GM18907 (cell line): ENCODE measurements around the gene SPOUT1.
"Not testable (repeated sequence)": the region's sequence is repeated elsewhere in the genome, so short reads cannot be mapped to it uniquely, and the experiment has no call there.

Experiments used
- ATAC-seq: cut with Tn5 transposase; IDR thresholded peaks from one replicate; pipeline ENCODE4 v1.9.1; 2021; ENCODE audit warnings: mild to moderate bottlenecking, moderate library complexity; ENCODE audit not compliant: unreplicated experiment

SPOUT1 gene, protein sequence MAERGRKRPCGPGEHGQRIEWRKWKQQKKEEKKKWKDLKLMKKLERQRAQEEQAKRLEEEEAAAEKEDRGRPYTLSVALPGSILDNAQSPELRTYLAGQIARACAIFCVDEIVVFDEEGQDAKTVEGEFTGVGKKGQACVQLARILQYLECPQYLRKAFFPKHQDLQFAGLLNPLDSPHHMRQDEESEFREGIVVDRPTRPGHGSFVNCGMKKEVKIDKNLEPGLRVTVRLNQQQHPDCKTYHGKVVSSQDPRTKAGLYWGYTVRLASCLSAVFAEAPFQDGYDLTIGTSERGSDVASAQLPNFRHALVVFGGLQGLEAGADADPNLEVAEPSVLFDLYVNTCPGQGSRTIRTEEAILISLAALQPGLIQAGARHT

DNA sequence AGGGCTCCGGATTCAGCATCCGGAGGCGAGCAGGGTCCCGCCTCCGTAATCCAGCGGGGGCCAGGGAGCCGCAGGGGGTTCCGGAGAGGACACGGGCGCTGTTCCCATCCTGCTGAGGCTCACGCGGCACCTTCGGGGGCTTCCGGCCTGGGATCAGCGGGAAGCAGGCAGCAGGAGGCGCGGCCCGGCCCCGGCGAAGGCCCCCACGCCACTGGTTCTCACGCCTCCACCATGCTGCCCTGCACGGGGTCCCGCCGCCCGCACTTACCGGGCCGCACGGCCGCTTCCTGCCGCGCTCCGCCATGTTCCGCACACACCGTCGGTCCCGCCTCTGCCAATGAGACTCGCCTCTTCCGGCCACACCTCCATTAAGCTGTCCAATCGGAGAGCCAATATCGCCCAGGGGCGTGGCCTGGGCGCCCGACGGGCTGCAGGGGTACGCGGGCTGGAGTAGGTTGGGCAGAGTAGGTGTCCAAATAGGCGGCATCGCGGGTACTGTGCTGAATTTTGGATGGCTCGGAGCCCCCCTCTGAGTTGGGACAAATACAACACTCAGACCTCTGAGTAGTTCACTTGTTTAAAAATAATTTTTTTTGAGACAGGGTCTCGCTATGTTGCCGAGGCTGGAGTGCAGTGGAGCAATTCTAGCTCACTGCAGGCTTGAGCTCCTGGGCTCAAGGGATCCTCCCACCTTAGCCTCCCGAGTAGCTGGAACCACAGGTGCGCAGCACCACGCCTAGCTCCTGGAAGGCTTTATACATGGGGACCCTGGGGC is at the start of gene SPOUT1:
Gene SPOUT1, minus strand, starts transcription at position 318 of the 775 bp plus-strand sequence. Its CDS starts 14 bp downstream, at position 304.
- peak; percentile 95 for ATAC-seq

DNA sequence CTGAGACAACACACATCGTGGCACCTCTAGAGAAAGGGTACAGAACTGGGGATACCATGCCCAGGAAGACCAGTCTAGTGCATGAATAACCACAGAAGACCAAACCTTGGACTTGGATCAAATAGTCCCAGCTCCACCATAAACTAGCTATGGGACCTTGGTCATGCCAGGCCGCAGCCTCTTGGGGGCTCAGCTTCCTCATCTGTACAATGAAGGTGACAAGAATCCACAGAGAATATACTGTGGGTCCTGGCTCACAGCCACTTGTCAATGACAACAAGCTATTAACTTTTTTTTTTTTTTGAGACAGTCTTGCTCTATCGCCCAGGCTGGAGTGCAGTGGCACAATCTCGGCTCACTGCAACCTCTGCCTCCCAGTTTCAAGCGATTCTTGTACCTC is 48.3 kb upstream of the SPOUT1 start:
- ATAC-seq = no peak

DNA sequence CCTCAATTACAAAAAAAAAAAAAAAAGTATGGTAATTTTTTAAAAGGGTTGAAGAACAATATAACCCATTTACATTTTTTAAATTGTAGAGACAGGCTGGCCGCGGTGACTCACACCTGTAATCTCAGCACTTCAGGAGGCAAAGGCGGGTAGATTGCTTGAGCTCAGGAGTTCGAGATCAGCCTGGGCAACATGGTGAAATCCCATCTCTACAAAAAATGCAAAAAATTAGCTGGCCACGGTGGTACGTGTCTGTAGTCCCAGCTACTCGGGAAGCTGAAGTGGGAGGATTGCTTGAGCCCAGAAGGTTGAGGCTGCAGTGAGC is 41.3 kb upstream of the SPOUT1 start:
- ATAC-seq = not testable (repeated sequence)

DNA sequence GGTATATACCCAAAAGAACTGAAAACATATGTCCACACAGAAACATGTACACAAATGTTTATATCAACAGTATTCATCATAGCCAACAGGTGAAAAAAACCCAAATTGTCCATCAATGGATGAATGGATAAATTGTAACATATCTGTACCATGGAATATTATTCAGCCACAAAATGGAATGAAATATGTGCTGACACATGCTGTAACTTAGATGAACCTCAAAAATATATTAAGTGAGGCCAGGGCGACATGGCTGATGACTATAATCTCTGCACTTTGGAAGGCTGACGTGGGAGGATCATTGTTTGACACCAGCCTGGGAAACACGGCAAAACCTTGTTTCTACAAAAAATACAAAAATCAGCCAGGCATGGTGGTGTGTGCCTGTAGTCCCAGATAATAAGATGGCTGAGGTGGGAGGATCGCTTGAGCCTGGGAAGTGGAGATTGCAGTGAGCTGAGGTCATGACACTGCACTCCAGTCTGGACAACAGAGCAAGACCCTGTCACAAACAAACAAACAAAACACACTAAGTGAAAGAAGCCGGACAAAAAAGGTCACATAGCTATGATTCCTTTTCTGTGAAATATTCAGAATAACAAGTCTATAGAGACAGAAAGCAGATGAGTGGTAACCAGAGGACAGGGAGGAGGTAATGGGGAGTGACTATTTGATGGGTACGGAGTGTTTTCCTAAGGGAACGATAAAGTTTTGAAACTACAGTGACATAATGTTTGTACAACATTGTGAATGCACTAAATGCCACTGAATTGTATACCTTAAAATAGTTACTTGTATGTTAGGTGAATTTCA is 40.7 kb upstream of the SPOUT1 start:
- no peak for ATAC-seq

DNA sequence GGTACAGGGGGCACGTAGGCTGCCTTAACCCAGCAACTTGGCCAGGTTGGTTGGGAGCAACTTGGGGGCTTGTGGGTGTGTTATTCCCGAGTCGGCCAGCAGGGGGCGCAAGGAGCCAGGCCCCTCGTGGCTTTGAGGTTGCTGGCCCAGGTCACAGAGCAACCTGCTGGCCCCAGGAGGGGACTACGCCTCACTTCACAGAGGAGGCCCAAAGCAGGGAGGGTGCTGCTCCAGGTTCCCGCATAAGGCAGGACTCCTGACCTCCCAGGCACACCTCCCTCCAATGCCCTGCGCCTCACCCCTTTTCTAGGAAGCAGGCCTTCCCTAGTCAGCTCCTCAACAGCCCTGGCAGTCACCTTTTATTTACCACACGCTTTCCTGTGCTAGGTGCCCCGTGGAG is 34.1 kb upstream of the SPOUT1 start:
- ATAC-seq = peak; percentile 56

DNA sequence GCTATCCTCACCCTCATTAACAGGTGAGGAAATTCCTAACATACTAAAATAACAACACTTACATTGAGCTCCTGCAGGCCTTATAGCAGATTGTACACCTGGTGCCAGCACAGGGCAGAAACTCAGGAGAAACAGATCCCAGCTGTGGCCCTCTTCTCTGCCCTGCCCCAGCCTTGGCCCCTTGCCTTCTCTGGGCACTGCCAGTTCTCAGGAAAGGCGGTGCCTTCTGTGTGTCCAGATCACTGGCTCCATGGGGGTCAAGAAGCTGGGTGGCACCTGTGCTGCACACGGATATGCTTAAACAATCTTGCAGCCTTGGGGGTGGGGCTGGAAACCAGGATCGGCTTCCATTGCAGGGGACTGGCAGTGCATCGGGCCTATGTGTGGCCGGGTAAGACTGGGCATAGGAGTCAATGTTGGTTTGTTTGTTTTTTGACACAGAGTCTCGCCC is 32.8 kb upstream of the SPOUT1 start:
- no peak for ATAC-seq

DNA sequence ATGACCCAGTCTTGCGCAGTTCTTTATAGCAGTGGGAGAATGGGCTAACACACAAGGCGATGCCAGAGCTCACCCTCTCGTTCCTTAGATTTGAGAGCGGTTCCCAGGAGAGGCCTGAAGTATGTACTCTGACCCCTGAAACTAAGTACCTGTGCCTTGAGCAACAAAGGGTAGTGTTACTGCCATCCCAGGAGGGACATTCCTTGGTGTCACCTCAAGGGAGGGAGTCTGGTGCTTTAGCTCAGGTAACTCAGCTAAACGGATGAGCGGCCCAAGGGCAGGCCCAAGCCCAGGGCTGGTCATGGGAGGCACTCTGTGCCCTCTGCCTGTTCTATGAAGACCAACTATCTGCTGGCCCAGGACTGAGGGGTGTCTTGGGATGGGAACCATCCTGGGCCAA is 31.9 kb upstream of the SPOUT1 start:
- no peak for ATAC-seq

DNA sequence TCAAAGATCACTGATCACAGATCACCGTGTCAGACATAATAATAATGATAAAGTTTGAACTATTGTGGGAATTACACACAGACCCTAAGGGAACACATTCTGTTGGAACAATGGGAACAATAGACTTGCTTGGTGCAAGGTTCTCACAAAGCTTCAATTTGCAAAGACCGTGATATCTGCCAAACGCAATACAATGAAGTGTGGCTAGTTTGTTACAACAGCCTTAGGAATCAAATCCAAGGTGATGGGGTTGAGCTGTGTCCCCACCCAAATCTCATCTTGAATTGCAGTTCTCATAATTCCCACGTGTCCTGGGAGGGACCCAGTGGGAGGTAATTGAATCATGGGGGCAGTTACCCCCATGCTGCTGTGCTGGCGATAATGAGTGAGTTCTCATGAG is 31.3 kb upstream of the SPOUT1 start:
- ATAC-seq = no peak

DNA sequence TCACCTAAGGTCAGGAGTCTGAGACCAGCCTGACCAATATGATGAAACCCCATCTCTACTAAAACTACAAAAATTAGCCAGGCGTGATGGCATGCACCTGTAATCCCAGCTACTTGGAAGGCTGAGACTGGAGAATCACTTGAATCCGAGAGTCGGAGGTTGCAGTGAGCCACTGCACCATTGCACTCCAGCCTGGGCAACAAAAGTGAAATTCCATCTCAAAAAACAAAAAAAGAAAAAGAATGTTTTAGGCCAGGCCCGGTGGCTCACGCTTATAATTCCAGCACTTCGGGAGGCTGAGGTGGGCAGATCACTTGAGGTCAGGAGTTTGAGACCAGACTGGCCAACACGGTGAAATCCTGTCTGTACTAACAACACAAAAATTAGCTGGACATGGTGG is 28.9 kb upstream of the SPOUT1 start:
- not testable (repeated sequence) for ATAC-seq

DNA sequence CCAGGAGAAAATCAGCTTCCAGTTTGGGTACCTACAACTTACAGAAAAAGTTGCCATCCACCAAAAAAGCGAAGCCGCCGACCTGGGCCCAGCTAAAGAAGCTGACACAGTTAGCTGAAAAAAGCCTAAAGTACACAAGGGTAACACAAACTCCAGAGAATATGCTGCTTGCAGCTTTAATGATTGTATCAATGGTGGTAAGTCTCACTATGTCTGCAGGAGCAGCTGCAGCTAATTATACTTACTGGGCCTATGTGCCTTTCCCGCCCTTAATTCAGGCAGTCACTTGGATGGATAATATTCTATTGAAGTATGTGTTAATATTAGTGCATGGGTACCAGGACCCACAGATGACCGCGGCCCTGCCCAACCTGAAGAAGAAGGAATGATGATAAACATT is 24.9 kb upstream of the SPOUT1 start:
- ATAC-seq = not testable (repeated sequence)

DNA sequence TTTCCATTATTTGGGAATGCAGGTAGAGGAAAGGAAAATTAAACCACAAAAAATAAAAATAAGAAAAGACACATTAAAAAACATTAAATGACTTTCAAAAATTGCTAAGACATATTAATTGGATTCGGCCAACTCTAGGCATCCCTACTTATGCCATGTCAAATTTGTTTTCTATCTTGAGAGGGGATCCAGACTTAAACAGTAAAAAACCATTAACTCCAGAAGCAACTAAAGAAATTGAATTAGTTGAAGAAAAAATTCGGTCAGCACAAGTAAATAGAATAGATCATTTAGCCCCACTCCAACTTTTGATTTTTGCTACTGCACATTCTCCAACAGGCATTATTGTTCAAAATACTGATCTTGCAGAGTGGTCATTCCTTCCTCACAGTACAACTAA is 23.1 kb upstream of the SPOUT1 start:
- ATAC-seq = not testable (repeated sequence)

DNA sequence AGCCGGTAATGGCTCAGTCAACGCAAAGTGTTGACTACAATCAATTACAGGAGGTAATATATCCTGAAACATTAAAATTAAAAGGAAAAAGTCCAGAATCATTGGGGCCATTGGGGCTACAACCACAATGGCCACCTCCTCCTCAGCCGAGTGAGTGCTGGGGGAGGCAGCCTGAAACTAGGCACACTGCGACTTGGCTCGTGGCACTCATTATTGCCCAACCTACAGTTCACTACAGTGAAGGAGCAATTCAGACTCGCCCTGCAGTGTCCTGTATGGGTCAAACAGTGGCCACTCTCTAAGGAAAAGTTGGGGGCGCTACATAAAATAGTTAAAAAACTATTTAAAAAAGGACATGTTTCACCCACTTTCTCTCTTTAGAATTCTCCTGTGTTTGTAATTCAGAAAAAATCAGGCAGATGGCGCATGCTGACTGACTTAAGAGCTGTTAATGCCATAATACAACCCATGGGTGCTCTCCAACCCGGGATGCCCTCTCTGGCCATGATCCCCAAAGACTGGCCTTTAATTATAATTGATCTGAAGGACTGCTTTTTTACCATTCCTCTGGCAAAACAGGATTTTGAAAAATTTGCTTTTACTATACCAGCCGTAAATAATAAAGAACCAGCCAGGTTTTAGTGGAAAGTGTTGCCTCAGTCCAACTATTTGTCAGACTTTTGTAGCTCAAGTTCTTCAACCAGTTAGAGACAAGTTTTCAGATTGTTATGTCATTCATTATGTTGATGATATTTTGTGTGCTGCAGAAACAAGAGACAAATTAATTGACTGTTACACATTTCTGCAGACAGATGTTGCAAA is 22.4 kb upstream of the SPOUT1 start:
- ATAC-seq = not testable (repeated sequence)

DNA sequence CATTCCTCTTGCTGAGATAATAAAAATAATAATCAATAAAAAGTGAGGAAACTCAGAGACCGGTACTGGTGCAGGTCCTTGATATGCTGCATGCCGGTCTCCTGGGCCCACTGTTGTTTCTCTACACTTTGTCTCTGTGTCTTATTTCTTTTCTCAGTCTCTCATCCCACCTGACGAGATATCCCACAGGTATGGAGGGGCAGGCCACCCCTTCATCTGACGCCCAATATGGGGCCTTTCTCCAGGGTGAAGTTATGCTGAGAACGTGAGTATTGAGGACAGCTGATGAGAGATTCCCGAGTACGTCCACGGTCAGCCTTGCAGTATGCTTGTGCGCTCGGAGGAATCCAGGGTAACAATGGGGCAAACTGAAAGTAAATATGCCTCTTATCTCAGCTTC is 21.4 kb upstream of the SPOUT1 start:
- not testable (repeated sequence) for ATAC-seq

DNA sequence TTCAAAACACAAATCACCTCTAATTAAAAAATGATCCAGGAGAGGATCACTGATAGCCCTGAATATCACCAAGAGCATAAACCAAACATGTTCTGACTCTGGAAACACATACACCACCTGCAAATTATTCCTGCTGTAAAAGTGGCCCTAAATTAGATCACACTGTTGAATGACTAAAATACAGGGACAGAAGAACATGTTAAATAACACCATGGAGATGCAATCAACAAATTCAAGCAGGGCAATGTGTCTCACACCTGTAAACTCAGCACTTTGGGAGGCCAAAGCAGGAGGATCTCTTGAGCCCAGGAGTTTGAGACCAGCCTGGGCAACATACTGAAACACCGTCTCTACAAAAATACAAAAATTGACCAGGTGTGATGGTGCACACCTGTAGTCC is 18.2 kb upstream of the SPOUT1 start:
- no peak for ATAC-seq

DNA sequence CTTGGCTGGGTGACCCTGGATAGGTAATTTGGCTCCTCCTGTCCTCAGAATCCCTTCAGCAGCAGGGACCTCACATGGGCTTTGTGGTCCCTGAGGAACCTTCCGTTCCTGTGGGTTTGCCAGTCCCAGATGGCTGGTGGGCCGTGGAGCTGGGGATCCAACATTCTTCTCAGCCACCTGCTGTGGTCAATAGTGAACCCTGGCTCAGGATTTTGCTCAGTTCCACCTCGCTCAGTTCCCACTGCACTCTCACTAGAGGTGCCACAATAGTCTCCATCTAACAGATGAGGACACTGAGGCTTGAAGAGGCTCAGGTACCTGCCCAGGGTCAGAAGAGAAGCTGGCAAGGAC is 17.1 kb upstream of the SPOUT1 start:
- ATAC-seq = no peak

DNA sequence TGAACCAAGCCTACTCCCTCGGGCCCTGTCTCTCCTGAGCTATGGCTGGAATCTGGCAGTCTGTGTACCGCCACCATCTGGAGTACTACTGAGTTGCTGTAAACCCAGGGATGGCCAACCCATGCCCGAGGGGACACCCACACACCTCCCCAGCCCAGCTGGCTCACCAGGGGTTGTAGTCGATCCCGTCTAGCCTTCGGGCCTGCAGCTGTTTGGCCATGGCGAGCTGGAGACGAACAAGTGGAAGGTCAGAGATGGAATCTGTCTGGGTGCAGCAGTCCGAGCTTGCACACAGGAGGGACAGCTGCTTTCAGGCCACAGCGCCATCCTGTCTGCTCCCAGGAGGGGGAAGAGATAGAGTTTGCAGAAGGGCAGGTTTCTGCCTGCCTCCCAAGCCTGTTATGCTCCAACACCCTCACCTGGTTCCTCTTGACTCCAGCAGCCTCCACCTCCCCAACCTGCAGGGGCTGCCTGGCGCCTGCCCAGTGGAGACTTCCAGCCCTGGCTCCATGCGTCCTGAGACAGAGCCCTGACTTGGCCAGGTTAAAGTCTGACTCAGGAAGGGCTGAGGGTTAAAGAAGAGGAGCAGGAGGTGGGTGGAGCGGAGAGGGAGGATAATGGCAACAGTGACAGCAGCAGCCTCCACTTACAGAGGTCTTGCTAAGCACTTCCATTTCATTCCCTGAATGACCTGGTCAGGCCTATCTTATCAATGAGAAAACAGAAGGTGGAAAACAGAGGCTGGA is 15.8 kb upstream of the SPOUT1 start:
- no peak for ATAC-seq

DNA sequence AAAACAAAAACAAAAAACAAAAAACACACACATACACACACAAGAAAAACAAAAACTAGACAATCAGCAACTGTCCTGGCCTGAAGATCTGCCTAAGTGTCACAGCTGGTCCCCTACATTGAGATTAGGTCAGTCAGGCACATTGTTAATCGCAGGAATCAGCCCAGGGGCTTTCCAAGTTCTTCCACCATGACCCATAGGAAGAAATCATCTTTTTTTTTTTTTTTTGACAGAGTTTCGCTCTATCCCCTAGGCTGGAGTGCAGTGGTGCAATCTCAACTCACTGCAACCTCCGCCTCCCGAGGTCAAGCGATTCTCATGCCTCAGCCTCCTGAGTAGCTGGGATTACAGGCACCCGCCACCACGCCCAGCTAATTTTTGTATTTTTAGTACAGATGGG is 13.6 kb upstream of the SPOUT1 start:
- not testable (repeated sequence) for ATAC-seq

DNA sequence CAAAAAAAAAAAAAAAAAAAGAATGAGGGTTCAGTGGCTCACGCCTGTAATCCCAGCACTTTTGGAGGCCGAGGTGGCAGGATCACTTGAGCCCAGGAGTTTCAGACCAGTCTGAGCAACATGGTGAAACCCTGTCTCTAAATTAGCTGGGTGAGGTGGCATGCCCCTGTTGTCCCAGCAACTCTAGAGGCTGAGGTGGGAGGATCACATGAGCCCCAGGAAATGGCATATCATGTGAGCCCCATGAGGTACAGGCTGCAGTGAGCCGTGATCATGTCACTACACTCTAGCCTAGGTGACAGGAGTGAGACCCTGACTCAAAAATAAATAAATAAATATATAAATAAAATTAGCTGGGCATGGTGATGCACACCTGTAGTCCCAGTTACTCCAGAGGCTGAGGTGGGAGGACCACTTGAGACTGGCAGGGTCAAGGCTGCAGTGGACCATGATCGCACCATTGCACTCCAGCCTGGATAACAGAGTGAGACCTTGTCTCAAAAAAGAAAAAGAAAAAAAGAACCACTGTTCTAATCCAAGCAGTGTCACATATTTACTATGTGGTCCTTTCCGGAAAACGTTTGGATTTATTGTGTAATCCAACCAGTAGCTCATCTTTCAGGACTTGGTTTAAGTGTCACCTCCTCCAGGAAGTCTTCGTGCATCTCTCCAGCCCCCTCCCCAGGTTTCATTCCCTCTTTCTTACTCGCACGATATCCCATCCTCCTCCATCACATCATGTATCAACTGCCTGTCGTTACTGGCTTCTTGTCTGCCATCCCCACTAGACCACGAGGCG is 12.3 kb upstream of the SPOUT1 start:
- ATAC-seq = no peak

DNA sequence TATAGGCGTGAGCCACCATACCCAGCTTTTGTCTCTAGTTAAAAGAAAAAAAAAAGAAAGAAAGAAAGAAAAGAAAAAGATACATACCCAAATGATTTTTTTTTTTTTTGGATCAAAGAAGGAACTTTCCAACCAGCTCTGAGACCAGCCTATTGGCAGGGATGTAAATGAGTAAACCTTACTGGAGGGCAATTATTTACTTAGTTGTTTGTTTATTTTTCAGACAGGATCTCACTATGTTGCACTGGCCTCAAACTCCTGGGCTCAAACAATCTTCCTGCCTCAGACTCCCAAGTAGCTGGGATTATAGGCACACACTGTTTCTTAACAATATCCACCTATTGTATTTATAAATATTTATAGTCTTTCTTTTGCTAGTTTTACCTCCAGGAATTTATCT is 10.9 kb upstream of the SPOUT1 start:
- ATAC-seq = no peak
